HG02642 (cell line): ENCODE measurements around the gene GRM3.
"Not testable (repeated sequence)": the region's sequence is repeated elsewhere in the genome, so short reads cannot be mapped to it uniquely, and the experiment has no call there.

Experiments
- ATAC-seq: cut with Tn5 transposase; IDR thresholded peaks from one replicate; pipeline ENCODE4 v1.9.1; 2021; ENCODE audit warnings: mild to moderate bottlenecking; ENCODE audit not compliant: unreplicated experiment, poor library complexity

Gene GRM3

DNA sequence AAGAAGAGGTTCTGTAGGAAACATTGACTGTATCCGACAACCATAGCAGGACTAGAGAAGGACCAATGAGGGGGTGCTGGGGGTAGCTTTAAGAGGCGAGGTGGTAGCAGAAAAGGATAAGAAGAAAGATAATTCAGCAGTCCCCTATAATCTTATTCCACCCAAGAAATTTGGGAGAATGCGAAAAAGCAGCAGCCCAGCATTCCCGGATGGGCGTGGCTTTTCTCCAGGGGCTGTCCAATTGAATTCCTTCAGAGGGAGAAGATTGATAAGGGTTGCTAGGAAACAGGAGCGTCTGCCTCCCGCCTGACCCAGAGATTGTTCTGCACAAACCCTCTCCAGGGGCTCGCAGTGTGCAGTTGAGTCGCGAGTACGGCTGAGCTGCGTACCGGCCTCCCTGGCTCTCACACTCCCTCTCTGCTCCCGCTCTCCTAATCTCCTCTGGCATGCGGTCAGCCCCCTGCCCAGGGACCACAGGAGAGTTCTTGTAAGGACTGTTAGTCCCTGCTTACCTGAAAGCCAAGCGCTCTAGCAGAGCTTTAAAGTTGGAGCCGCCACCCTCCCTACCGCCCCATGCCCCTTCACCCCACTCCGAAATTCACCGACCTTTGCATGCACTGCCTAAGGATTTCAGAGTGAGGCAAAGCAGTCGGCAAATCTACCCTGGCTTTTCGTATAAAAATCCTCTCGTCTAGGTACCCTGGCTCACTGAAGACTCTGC, at the start of gene GRM3:
Gene GRM3, plus strand, starts transcription at position 349 of the 721 bp plus-strand sequence. CDS start 121,237 bp downstream, outside the sequence.
- ATAC-seq = no peak

DNA sequence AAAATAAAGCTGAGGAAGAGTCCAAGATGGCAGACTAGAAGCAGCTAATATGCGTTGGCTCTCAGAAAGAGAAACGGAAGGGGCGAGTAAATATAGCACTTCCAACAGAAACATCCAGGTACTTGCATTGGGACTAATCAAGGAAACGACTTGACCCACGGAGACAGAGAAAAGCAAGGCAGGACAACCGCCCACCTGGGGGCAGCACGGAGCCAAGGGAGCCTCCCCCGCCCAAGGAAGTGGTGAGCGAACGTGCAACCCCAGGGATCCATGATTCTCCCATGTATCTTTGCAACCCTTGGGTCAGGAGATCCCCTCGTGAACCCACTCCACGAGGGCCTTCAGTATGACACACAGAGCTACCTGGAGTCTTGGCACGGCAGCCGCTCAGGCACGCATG, 45.4 kb upstream of the GRM3 start:
- ATAC-seq = no peak

DNA sequence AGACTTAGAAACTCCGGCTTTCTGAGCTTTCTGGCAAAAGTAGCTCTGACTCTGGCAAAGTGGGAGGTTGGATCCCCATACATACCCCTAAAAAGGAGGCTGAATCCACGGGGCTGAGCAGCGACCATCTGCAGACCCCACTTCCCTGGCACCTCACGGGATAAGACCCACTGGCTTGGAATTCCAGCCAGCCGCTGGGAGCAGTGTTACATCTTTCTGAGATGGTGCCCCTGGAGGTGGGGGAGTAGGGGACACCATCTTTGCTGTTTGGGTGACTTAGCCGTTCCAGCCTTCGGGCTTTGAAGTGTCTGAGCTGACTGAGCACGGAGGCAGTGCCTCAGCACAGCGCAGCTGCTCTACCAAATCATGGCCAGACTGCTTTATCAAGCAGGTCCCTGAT, 45.0 kb upstream of the GRM3 start:
- ATAC-seq = no peak

DNA sequence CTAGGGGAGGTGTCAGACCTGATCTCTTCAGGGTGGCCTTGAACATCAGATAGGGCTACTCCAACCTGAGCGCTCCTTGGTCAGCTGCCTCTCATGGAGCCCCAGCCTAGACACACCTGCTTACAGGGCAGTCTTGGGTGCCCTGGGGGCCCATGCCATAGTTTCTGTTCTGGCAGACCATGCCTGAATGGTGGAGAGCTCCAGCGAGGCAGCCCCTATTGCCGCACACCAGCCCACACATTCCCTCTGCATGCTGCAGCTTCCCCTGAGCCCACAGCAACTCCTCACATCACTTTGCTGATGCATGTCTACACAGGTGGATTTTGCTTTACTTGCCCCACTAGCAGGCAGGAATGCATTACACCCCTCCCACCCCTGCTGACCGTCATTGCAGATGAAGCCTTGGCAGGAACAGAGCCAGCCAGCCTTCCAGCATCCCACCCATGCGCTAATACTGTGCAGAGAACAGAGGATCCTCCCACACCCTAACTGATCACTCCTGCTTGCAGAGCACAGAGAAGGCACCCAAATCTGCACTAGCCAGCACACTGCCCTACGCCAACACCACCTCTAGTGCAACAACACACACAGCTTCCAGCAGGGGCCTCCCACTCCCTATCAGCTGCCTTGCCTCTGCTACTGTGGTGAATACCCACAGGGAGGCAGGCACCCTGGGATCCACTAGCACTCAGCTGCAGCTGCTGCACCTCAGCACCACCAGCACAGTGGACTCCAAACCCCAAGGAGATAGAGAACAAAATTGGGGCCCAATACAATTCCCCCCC, 43.0 kb upstream of the GRM3 start:
- no peak for ATAC-seq

DNA sequence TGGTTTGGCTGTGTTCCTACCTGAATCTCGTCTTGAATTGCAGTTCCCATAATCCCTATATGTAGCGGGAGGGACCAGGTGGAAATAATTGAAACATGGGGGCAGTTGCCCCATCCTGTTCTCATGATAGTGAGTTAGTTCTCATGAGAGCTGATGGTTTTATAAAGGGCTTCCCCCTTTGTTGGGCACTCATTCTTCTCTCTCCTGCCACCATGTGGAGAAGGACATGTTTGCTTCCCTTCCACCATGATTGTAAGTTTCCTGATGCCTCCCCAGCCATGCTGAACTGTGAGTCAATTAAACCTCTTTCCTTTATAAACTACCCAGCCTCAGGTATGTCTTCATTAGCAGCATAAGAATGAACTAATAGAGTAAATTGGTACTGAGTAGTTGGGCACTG, 28.0 kb upstream of the GRM3 start:
- not testable (repeated sequence) for ATAC-seq

DNA sequence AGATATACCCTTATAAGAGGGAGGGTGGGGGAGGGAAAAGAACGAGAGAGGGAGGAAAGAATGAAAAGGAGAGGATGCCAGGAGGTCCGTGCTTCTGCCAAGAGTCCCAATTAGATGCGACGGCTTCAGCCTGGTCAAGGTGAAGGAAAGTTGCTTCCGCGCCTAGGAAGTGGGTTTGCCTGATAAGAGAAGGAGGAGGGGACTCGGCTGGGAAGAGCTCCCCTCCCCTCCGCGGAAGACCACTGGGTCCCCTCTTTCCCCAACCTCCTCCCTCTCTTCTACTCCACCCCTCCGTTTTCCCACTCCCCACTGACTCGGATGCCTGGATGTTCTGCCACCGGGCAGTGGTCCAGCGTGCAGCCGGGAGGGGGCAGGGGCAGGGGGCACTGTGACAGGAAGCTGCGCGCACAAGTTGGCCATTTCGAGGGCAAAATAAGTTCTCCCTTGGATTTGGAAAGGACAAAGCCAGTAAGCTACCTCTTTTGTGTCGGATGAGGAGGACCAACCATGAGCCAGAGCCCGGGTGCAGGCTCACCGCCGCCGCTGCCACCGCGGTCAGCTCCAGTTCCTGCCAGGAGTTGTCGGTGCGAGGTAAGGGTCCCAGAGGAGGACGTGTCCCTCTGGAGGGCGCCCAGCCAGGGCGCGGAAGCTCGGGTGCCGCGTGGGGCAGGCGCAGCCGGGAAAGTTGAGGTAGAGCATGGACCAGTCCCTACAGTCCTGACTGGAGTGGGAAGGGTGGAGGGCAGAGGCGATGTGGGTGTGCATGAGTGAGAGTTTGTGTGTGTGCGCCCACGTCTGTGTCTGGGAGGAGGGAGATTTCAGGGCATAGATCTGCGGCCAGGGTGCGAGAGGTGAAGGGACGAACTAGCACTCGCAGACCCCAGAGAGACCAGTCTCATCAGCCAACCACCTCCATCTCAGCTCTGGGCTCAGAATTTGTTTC, 844 bp downstream of the GRM3 start:
- no peak for ATAC-seq

DNA sequence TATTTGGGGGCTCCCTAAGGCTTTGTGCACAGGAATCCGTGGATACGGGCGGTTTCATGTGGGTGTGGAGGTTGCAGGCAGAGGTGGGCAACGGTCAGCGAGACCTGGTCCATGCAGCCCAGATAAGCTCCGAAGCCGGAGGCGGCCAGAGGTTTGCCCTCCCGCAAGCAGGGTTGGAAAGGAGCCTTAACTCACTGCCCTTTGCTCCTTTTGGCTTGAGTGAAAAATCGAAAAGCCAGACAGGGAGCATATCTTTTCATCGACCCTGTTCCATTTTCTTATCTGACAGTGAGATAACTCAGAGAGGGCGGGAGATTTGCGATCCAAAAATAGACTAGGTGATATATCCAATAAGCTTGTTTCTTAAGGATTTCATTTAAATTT, 1.5 kb downstream of the GRM3 start:
- no peak for ATAC-seq

DNA sequence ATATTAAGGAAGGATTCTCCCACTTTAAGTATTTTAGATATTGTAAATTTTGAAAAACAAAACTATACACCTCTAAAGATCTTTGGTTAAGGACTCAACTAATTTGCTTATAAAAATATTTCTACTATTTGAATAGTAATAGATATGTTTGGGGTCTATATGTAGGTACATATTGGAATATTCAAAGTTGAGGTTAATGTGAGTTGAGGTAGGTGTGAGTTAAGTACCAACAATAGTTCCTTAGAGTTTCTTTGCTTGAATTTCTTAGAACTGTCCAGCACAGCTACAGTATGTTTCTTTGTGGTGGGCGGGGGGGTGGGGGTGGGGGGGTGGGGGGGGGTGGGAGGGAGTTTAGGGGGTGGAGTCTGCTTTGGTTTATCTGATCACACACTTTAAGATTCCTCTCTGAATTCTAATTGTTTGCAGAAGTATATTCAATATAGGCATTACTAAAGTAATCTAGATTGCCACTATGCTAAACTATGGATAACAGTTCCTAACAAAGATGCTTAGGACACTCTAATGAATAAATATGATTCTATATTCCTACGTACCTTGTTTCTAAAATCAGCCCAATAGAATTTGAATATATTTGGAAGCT, 2.1 kb downstream of the GRM3 start:
- no peak for ATAC-seq

DNA sequence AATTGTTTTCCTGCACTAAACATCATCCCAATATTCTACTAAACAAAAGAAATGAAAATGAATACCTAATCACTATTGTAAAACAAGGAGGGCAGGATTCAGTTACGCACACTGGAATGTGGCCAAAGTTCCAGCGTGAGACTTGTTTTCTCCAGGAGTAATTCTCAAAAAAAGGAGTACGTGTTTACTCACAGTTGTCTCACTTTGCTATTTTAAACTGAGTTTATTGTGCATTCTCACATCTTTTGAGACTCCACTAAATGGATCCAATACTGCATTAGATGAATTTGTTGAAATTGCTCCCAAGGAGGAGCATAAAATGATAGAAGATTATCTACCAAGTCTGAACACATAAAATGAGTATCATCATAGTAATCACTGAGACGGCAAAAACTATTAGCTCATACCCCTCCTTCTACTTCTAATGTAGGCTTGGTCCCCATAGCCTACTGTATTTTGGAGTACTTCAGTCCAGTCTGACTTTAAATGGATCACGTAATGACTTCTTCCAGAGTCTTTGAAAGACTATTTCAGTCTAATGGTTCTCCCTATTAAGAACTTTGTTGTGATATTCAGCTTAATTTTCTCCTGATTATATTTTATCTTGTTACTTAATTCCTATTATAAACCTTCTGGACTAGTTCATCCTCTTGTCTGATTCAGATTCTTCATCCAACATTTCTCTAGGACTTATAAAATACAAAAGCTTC, 3.8 kb downstream of the GRM3 start:
- no peak for ATAC-seq

DNA sequence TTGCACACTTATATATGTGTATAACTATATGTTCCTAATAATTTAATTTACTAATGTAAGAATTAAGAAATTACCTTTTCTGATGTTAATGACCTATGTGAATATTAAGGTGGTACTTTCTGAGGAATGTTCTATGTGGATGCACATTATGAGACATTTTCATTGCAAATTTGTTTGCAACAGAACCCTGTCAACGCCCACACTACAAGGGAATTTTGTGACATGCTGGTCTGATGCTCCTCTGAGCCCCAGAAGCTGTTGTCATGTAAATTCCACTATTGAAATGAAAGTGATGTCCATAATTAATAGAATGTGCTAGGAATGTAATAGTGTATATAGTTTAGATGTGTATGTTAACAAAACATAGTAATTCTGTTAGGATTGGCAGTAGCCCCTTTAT, 4.5 kb downstream of the GRM3 start:
- no peak for ATAC-seq

DNA sequence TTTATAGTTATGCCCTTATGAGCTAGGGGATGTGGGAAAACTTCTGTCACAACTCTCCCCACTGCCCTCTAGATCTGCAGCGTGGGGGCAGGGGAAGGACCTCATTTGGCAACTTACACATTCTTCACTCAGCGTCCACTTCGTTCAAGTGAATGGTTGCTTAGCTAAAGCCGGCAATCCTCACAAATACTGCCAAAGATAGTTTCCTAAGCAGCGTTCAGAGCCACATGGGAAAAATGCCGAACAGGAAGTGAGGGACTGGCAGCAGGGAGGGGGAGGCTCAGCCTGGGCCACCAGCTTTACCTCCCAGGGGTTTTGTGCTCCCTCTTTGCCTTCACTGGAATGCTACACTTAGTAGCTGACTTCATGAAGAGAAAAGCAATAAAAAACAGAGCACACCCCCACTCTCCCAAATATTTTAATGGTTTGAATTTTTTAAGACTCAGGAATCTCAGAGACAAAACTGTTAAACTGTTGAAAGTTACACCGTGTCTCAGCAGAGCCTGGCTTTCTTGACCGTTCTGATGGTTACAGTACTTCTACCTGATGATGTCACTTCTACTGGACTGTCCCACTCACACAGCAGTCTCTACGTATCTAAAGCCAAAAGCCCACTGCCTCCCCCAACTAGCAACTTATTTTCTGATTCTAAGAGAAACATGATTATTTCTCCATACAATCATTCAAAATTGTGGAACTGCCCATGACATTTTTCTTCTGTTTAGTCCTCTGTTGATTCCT, 10.4 kb downstream of the GRM3 start:
- no peak for ATAC-seq

DNA sequence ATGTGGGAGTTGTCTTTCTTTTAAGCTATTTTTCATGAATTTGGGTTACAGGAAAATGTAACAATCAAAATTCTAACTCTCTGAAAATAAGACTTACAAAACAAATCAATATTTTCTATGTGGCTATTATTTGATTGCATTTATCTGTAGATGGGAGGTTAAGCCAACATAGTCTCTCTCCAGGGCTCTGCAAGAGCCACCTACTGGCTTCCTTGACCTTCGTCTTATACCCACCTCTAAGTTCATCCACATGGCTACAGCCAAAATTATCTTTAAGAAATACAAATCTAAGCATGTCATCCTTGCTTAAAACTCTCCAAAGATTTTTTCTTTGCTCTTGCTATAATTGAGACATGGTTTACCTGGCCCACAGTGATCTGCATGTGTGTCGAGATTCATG, 14.2 kb downstream of the GRM3 start:
- no peak for ATAC-seq

DNA sequence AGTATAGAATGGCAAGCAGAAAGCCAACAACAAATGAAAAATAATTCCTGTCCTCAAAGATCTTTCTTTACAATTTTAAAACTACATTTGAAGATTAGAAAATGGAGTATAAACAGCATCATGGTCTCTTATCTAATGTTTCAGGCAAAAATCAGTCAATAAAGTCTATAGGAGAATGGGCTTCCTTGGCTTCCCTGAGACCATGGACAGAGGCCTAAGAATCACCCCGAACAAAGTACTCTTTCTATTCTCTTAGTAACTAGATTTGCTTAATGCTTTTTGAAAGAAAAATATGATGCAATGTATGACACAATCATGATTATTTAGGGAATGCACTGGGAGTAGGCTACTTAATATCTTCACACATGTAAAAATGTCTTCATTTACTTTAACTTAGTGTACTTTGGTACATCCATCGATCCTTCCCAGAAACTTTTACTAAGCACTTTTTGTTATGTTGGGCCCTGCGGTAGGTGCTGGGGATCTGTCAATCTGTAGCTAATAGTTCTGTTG, 17.3 kb downstream of the GRM3 start:
- ATAC-seq = no peak

DNA sequence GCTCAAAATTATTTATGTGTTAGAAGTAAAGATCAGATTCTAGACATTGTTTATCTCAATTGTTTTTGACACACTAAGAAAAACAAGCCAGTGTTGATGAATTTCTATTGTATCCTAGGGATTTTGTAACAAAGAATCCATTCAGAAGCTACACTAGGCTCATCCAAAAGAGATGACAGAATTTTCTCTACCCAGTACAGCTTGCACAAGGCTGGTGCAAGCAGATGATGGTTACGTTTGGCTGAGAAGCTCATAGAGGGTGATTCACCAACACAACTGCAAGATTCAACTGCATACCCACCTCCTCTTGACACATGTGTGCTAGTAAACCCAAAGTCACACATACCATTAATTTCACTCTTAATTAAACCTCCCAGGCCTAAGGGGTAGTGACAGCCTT, 20.8 kb downstream of the GRM3 start:
- ATAC-seq = no peak

DNA sequence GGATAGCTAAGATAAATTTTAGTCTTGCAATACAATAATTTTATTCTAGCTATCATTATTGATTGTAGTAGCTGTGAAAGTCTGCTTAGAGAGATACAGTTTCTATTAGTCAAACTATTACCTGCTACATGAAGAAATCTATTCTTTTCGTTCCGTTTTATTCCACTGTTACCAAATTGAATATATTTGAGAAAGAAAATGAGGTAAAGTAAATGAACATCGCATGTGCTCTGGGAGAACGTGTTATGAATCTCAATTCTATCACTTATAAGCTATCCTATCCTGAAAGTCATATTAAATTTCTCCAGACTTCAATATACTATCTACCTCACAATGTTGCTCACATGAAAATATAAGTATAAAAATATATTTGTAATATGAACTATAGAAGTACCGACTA, 21.3 kb downstream of the GRM3 start:
- no peak for ATAC-seq

DNA sequence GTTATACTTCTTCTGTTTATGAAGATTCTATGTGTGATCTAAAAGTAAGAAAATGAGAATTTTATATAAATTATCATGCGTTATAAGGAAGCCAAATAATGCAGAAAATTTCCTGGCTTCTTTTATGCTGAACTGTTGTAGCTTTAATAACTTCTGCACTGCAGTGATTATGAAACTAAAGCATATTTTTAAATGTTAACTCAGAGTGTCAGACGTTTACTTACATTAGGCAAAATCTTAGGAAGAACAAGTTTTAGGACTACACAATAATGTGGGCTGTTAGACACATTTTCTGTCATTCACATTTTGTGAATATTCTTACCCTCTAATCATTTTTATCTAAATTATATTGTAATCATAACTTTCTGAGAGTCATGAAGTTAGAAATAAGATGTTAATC, 22.0 kb downstream of the GRM3 start:
- no peak for ATAC-seq

DNA sequence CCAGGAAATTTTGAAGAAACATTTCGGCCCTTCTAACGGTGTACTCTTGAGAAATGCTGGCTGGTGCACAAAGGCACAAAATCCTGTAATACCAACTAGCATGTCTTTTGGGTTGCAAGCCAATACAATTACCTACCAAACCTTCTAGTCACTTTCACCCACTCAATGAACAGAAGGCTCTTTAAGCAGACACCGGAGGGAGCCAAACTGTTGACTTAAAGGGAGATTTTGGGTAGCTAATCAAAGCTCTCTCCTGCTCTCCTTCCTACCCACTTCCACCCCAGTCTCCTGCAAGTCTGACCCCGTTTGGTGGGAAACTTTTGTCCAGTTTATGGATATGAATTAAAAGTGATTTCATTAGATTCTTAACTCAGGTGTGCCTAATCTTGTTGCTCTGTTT, 24.0 kb downstream of the GRM3 start:
- no peak for ATAC-seq

DNA sequence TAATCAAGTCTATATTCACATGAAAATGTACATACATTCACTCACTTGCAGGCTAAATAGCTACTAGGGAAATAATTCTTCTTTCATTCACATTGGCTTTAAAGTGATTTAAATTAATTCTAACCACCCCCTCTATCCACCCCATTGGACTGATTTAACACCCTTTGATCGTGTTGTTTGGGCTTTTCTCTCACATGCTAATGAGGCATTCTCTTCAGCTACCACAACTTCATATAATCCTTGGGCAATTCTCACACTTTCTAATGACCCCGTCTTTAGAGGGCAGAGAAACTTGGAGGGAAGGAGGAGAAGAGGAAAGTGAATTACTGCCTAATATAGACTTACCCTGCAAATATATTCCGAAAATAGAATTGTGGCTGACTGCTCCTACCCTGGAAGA, 24.6 kb downstream of the GRM3 start:
- ATAC-seq = no peak

DNA sequence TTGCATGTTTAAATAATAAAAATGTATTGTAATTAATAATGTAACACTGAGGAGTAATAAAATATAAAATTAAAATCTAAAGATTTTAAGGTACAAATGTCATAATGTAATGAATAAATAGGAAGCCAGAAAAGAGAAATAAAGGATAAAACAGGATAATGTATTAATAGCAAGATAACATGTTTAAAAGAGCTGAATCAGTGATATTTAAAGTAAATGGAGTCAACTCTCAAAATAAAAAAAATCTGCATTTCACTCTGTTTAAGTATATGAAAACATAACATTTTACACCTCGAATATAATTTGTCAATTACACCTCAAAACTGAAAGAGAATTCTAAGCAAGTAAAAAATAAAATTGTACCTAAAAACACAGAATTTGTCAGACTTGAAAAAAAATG, 44.1 kb downstream of the GRM3 start:
- no peak for ATAC-seq
